GM06990 (cell line): ENCODE measurements around the gene KIF26B.

Experiments used
- DNase-seq: peaks from one replicate; pipeline ENCODE4 v3.0.0-alpha.2; 2011; ENCODE audit not compliant: insufficient read length; ENCODE audit errors: extremely low read depth
- H3K27me3 ChIP-seq: replicated peaks from 2 replicates; pipeline ENCODE4 v1.6.0; 2011; ENCODE audit warnings: low read length; ENCODE audit not compliant: control insufficient read depth, insufficient read depth
- H3K36me3 ChIP-seq: 2 replicates; pipeline ENCODE4 v1.5.1; 2011; ENCODE audit warnings: low read length; ENCODE audit not compliant: control insufficient read depth, insufficient read depth
- H3K4me3 ChIP-seq: replicated peaks from 2 replicates; pipeline ENCODE4 v1.5.1; 2011; ENCODE audit warnings: low read depth, mild to moderate bottlenecking, control low read depth, low read length
- CTCF ChIP-seq: IDR thresholded peaks from 2 replicates; pipeline ENCODE4 v1.5.1; 2011; ENCODE audit warnings: low read length, control low read depth, mild to moderate bottlenecking, inconsistent platforms; ENCODE audit not compliant: insufficient read depth, poor library complexity, severe bottlenecking

The KIF26B gene

GRCh38 chr1:245216366-245217115 is 61.8 kb downstream of the KIF26B start:
- no peak for TF ChIP-seq CTCF
- Histone ChIP-seq H3K4me3 (no peak overlapping the region), H3K36me3 (no peaks in the 10 kb centered on the region), H3K27me3 (no peaks in the 10 kb centered on the region; the same call in 1 of the 2 replicates)
- DNase-seq: no peak

- no peaks in the 10 kb centered on the region; the same call in 1 of the 2 replicates for H3K27me3 ChIP-seq
Measured at GRCh38 chr1:245217853-245218608, 63.2 kb downstream of the KIF26B start.

GRCh38 chr1:245220381-245220985 is 65.7 kb downstream of the KIF26B start:
- no peak for TF ChIP-seq CTCF
- H3K27me3 ChIP-seq: no peaks in the 10 kb centered on the region
- H3K4me3 ChIP-seq: no peak overlapping the region
- no peak for DNase-seq
- no peaks in the 10 kb centered on the region for H3K36me3 ChIP-seq

More at GRCh38 chr1:245217853-245218608, 63.2 kb downstream of the KIF26B start:
- TF ChIP-seq CTCF: no peak
- no peaks in the 10 kb centered on the region for H3K36me3 ChIP-seq
- H3K4me3 ChIP-seq: no peak overlapping the region
- DNase-seq: no peak

GRCh38 chr1:245221805-245222204 is 67.0 kb downstream of the KIF26B start:
- Histone ChIP-seq H3K4me3 (no peak overlapping the region), H3K36me3 (no peaks in the 10 kb centered on the region), H3K27me3 (no peaks in the 10 kb centered on the region)
- DNase-seq: no peak
- no peak for TF ChIP-seq CTCF

GRCh38 chr1:245222931-245223595 is 68.3 kb downstream of the KIF26B start:
- H3K27me3 ChIP-seq: no peaks in the 10 kb centered on the region; the same call in 1 of the 2 replicates
- H3K36me3 ChIP-seq: no peaks in the 10 kb centered on the region
- H3K4me3 ChIP-seq: no peak overlapping the region
- no peak for TF ChIP-seq CTCF
- DNase-seq: no peak
